Suppressor macrophage treated with lipopolysaccharide for 4 hours (primary cell): ENCODE results near the gene SUDS3.
"Not testable (repeated sequence)": the region's sequence is repeated elsewhere in the genome, so short reads cannot be mapped to it uniquely, and the experiment has no call there.

ENCODE experiments used
- DNase-seq: peaks from one replicate; pipeline ENCODE4 v3.0.0-alpha.2; 2020

SUDS3 gene

GRCh38 chr12:118398524-118398923, 22.2 kb downstream of the SUDS3 start:
- no peak for DNase-seq

- DNase-seq: peak; percentile 46
Observed at GRCh38 chr12:118398940-118399339, 22.6 kb downstream of the SUDS3 start.

- DNase-seq: no peak
Observed at GRCh38 chr12:118402251-118402650, 25.9 kb downstream of the SUDS3 start.

GRCh38 chr12:118404876-118405521, 28.6 kb downstream of the SUDS3 start:
- peak; percentile 65 for DNase-seq

- not testable (repeated sequence) for DNase-seq
Observed at GRCh38 chr12:118408241-118408640, 31.9 kb downstream of the SUDS3 start.

GRCh38 chr12:118409834-118410233, 33.5 kb downstream of the SUDS3 start:
- DNase-seq: no peak

GRCh38 chr12:118417942-118418341, 41.6 kb downstream of the SUDS3 start:
- DNase-seq: no peak

- DNase-seq: no peak
Observed at GRCh38 chr12:118418385-118419057, 42.2 kb downstream of the SUDS3 start.

- no peak for DNase-seq
Observed at GRCh38 chr12:118420673-118421072, 44.3 kb downstream of the SUDS3 start.

GRCh38 chr12:118424884-118425283, 48.5 kb downstream of the SUDS3 start:
- DNase-seq: no peak

- DNase-seq: no peak
Observed at GRCh38 chr12:118425364-118425763, 49.0 kb downstream of the SUDS3 start.

GRCh38 chr12:118427819-118428218, 51.5 kb downstream of the SUDS3 start:
- DNase-seq: no peak

- DNase-seq: no peak
Observed at GRCh38 chr12:118428643-118429042, 52.3 kb downstream of the SUDS3 start.

GRCh38 chr12:118429688-118430383, 53.5 kb downstream of the SUDS3 start:
- DNase-seq: no peak

GRCh38 chr12:118430516-118430915, 54.2 kb downstream of the SUDS3 start:
- DNase-seq: no peak

GRCh38 chr12:118432812-118433545, 56.6 kb downstream of the SUDS3 start:
- DNase-seq: no peak

- DNase-seq: no peak
Observed at GRCh38 chr12:118436002-118436730, 59.8 kb downstream of the SUDS3 start.

- no peak for DNase-seq
Observed at GRCh38 chr12:118436986-118437385, 60.6 kb downstream of the SUDS3 start.

- DNase-seq: no peak
Observed at GRCh38 chr12:118439068-118439467, 62.7 kb downstream of the SUDS3 start.

GRCh38 chr12:118446247-118446646, 69.9 kb downstream of the SUDS3 start:
- no peak for DNase-seq

GRCh38 chr12:118447181-118447580, 70.8 kb downstream of the SUDS3 start:
- DNase-seq: no peak

GRCh38 chr12:118448341-118448740, 72.0 kb downstream of the SUDS3 start:
- DNase-seq: no peak

GRCh38 chr12:118455327-118455726, 79.0 kb downstream of the SUDS3 start:
- DNase-seq: no peak
